K562 (cell line): Measurements from ENCODE around the gene SUCO. TPM values are rescaled to one million over a fixed set of nuclear protein-coding genes. Genes with fewer than 3 reads are reported as not detected.

ENCODE experiments used
- ATAC-seq: fragments of 200-7000 bp; cut with Tn5 transposase; 3 replicates; pipeline ENCODE4 v1.9.1; 2020; ENCODE audit warnings: moderate library complexity
- BruUV-seq: library from RNA; stranded (reverse); fragments of 400-500 nt; replicated peaks from 2 replicates; lab custom pipeline; 2021; lab: Mats Ljungman, UMichigan
- CTCF ChIA-PET: fragments of 300-600 bp; formaldehyde crosslinking; extraction: SDS; loops from one replicate; lab custom pipeline; 2021; ENCODE audit warnings: low intra/inter-chr PET ratio; lab: Yijun Ruan, JAX
- POLR2A ChIA-PET: fragments of 300-600, 350-650 bp; sonication (Branson Sonifier 250); formaldehyde crosslinking; extraction: SDS; loops from one replicate; lab custom pipeline; 2021; ENCODE audit warnings: antibody characterized with exemption, inconsistent platforms; lab: Yijun Ruan, JAX
- DNase-seq, 4 experiments: peaks; one replicate each; pipeline versions ENCODE4 v3.0.0 to v3.0.0-alpha.2; 2011 to 2018; ENCODE audit warnings: low spot score in 3 of 4, mixed read lengths in 3 of 4; ENCODE audit errors: extremely low read depth in 1 of 4
- FAIRE-seq: peaks from 2 replicates; lab custom pipeline; 2011; peaks lifted over from hg19 to GRCh38; lab: Jason Lieb, UNC
- H2AFZ ChIP-seq: 2 replicates; pipeline ENCODE4 v1.6.0; 2011; ENCODE audit warnings: low read depth, low read length, control low read depth, inconsistent platforms
- H3K27ac ChIP-seq: fragments of 200-600 bp; 3 replicates; pipeline ENCODE4 v1.8.0; 2011; ENCODE audit warnings: low read depth, mild to moderate bottlenecking, control low read depth, inconsistent platforms, low read length, moderate library complexity, mixed read lengths; ENCODE audit errors: extremely low read depth
- H3K27me3 ChIP-seq, 2 experiments: fragments of 300-600 bp in 1 of 2; 2 replicates in 1 of 2; 3 replicates in 1 of 2; pipeline versions ENCODE4 v1.6.0 to v1.8.0; 2011; ENCODE audit warnings: inconsistent platforms in 2 of 2, low read length in 2 of 2, mild to moderate bottlenecking in 1 of 2, mixed read lengths in 1 of 2, moderate library complexity in 1 of 2; ENCODE audit not compliant: control insufficient read depth in 2 of 2, insufficient read depth in 2 of 2
- H3K36me3 ChIP-seq: fragments of 300-600 bp; 3 replicates; pipeline ENCODE4 v1.8.0; 2011; ENCODE audit warnings: mild to moderate bottlenecking, low read length, inconsistent platforms; ENCODE audit not compliant: control insufficient read depth, insufficient read depth
- H3K4me1 ChIP-seq, 2 experiments: fragments of 200-600 bp in 1 of 2; replicated peaks in 1 of 2; 2 replicates in 1 of 2; 3 replicates in 1 of 2; pipeline versions ENCODE4 v1.5.1 to v1.8.0; 2011; ENCODE audit warnings: inconsistent platforms in 2 of 2, low read length in 2 of 2, mild to moderate bottlenecking in 1 of 2, mixed read lengths in 1 of 2, moderate library complexity in 1 of 2; ENCODE audit not compliant: control insufficient read depth in 2 of 2, insufficient read depth in 2 of 2
- H3K4me2 ChIP-seq: 2 replicates; pipeline ENCODE4 v1.6.1; 2011; ENCODE audit warnings: low read length, control low read depth, inconsistent platforms, mixed read lengths; ENCODE audit not compliant: insufficient read depth
- H3K4me3 ChIP-seq: fragments of 200-600 bp; sonication (generic), shearing (Covaris generic); 2 replicates; pipeline ENCODE4 v1.5.1; 2016; ENCODE audit warnings: control low read depth, inconsistent platforms
- H3K79me2 ChIP-seq: fragments of 200-600 bp; 3 replicates; pipeline ENCODE4 v1.8.0; 2011; ENCODE audit warnings: low read length, inconsistent platforms; ENCODE audit not compliant: control insufficient read depth, insufficient read depth
- H3K9ac ChIP-seq, 2 experiments: 2 replicates each; pipeline versions ENCODE4 v1.6.0 to v1.6.1; 2011; ENCODE audit warnings: low read depth in 2 of 2, low read length in 2 of 2, control low read depth in 1 of 2, inconsistent platforms in 1 of 2, mild to moderate bottlenecking in 1 of 2, mixed read lengths in 1 of 2; ENCODE audit not compliant: insufficient read depth in 1 of 2
- H3K9me1 ChIP-seq: one replicate; pipeline ENCODE4 v1.6.0; 2011; ENCODE audit warnings: inconsistent platforms, mild to moderate bottlenecking, low read length, moderate library complexity; ENCODE audit not compliant: control insufficient read depth, insufficient read depth
- H3K9me3 ChIP-seq: replicated peaks from 2 replicates; pipeline ENCODE4 v1.5.1; 2011; ENCODE audit warnings: low read depth, low read length, inconsistent platforms; ENCODE audit not compliant: control insufficient read depth, insufficient read depth
- H4K20me1 ChIP-seq: replicated peaks from 2 replicates; pipeline ENCODE4 v1.6.1; 2011; ENCODE audit warnings: low read length, inconsistent platforms, mixed read lengths; ENCODE audit not compliant: control insufficient read depth, insufficient read depth
- NCOR1 ChIP-seq: fragments of 450-650 bp; IDR thresholded peaks from 2 replicates; pipeline ENCODE4 v1.6.1; 2016; ENCODE audit warnings: mild to moderate bottlenecking, moderate library complexity
- NFIC ChIP-seq: fragments of 450-650 bp; IDR thresholded peaks from 2 replicates; pipeline ENCODE4 v1.6.1; 2017; ENCODE audit warnings: mild to moderate bottlenecking, inconsistent platforms
- NFIX ChIP-seq: fragments of 250-450 bp; sonication (Bioruptor Pico); IDR thresholded peaks from 2 replicates; pipeline ENCODE4 v1.4.0; 2020; ENCODE audit warnings: low read depth, mild to moderate bottlenecking, moderate library complexity
- ZFP36 ChIP-seq: fragments of 150-350 bp; IDR thresholded peaks from 2 replicates; pipeline ENCODE4 v1.6.1; 2018; ENCODE audit warnings: low read length, low read depth; ENCODE audit not compliant: partially characterized antibody
- WGBS: fragments of 100-300 bp; shearing (Covaris generic); methylation state at CpG from one replicate; pipeline ENCODE4 v1.1.6; 2016; ENCODE audit warnings: low coverage, mixed read lengths; ENCODE audit not compliant: insufficient coverage; ENCODE audit errors: missing lambda C conversion rate; 5-methylcytosine and 5-hydroxymethylcytosine counted together
- in situ Hi-C: fragments of 300-500 bp; cut with MboI; formaldehyde crosslinking; loops from 4 replicates; pipeline ENCODE4 v1.15.0; 2018; ENCODE audit warnings: inconsistent platforms, mixed read lengths
- intact Hi-C: fragments of 100-400 bp; cut with micrococcal nuclease; formaldehyde crosslinking; loops from 2 replicates; pipeline ENCODE4 v1.14.2; 2022
- polyA plus RNA-seq, 8 experiments: library from polyadenylated mRNA; depleted of rRNA in 4 of 8; stranded (reverse) in 5 of 8; unstranded in 3 of 8; fragments of >200 nt; fragmentation: Nextera tagmentation in 2 of 8; fragmentation: Illumina TruSeq in 1 of 8; extraction: Ambion mirVana in 2 of 8; extraction: Trizol in 1 of 8; gene quantifications; 2 replicates each; pipeline versions ENCODE4 v1.2.1 to v1.2.3, GENCODE V29; 2011 to 2014; ENCODE audit warnings: inconsistent platforms in 1 of 8, missing spikeins in 1 of 8
- total RNA-seq, 7 experiments: library from RNA; depleted of rRNA in 6 of 7; stranded (reverse); fragments of >200 nt in 6 of 7; fragmentation: Illumina TruSeq in 2 of 7; extraction: Trizol in 2 of 7; gene quantifications; 2 replicates each; pipeline versions ENCODE4 v1.2.1 to v1.2.3, GENCODE V29; 2011 to 2021; ENCODE audit warnings: low replicate concordance in 1 of 7

SUCO gene
- total and polyA plus RNA-seq, 9 of the 15 experiments (the other 6 are each of a cell fraction or from before 2014, with no cell fraction given): 2.5 to 20.6 (median 14.3) TPM

GRCh38 chr1:172489847-172490246, 43.1 kb upstream of the SUCO start:
- Histone ChIP-seq H3K4me1 (peaks cover 0 to 17% of the 10 kb centered on the region in 2 experiments; a peak in 3 of 5 replicates), H3K27ac (no peak overlapping the region), H3K9me1 (no peaks in the 10 kb centered on the region), H2AFZ (peak overlapping the region; percentile 20; the same call in 1 of the 2 replicates), H3K4me3 (no peak overlapping the region), H4K20me1 (no peaks in the 10 kb centered on the region), H3K4me2 (no peak overlapping the region), H3K27me3 (no peaks in the 10 kb centered on the region), H3K9ac (no peak overlapping the region), H3K36me3 (no peaks in the 10 kb centered on the region), H3K79me2 (no peaks in the 10 kb centered on the region), H3K9me3 (no peaks in the 10 kb centered on the region)
- FAIRE-seq (no peak), ATAC-seq (no peak), DNase-seq (no peak)
- WGBS: 6% methylated on average over 3 of the region's 3 CpGs
- TF ChIP-seq NCOR1: no peak
- no TSS peak for BruUV-seq
- in situ Hi-C loops (no loop called here), intact Hi-C loops (no loop called here)
- ChIA-PET POLR2A (interaction anchor here (0.6 kb wide), 1 partner anchor 9 kb away, joined by 3 read pairs; no protein-coding TSS in a partner anchor), CTCF (no interaction called here)

DNA sequence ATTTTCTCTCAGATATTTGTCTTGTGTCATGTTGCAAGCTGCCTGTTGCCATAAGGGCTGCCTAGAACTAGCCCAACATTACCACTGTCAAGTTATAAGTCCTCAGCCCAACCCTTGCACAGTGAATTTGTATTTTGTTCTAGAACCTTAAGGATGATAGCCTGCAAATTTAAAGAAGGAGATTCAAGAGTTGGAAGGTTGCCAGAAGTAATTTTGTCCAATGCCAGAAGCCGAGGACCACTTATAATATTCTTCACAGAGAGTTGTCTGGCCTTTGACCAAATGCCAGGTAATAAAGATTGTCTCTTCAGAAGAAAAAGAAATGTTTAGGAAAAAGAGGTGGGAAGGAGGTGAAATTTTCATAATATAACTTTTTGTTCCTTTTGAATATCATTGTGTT, 40.5 kb upstream of the SUCO start:
- no peak overlapping the region for H3K4me2 ChIP-seq
- CTCF ChIA-PET: no interaction called here
- in situ Hi-C loops: no loop called here

More for the DNA sequence above, 40.5 kb upstream of the SUCO start:
- no TSS peak for BruUV-seq
- H3K9me3 ChIP-seq: no peaks in the 10 kb centered on the region
- DNase-seq: no peak
- no peak overlapping the region for H2AFZ ChIP-seq
- H3K4me1 ChIP-seq: peaks cover 0 to 11% of the 10 kb centered on the region in 2 experiments; a peak in 4 of 5 replicates
- no peaks in the 10 kb centered on the region for H3K79me2 ChIP-seq
- no peaks in the 10 kb centered on the region for H3K27me3 ChIP-seq
- intact Hi-C loops: no loop called here
- no peak for FAIRE-seq
- H3K27ac ChIP-seq: no peak overlapping the region
- no peak overlapping the region for H3K9ac ChIP-seq
- POLR2A ChIA-PET: interaction anchor here (0.7 to 2.8 kb wide), 2 partner anchors 11 to 15 kb away, joined by 3 to 10 read pairs; no protein-coding TSS in a partner anchor
- no peaks in the 10 kb centered on the region for H3K36me3 ChIP-seq
- peak; percentile 54 for TF ChIP-seq NFIX (CRISPR knock-in tag)
- TF ChIP-seq NFIC: peak; percentile 74
- TF ChIP-seq ZFP36: no peak
- no peaks in the 10 kb centered on the region for H4K20me1 ChIP-seq
- no peaks in the 10 kb centered on the region for H3K9me1 ChIP-seq
- 19% methylated on average over 1 of the region's 1 CpG for WGBS
- no peak for ATAC-seq
- H3K4me3 ChIP-seq: no peak overlapping the region
